GM13977 (cell line): ENCODE measurements around the gene PTPN5.
A peak's percentile ranks its signal among the peaks of the same experiment; 100 is the strongest.

Source experiments
- DNase-seq: peaks from one replicate; pipeline ENCODE4 v3.0.0; 2012; ENCODE audit warnings: low spot score
- CTCF ChIP-seq: IDR thresholded peaks from 2 replicates; pipeline ENCODE4 v1.5.1; 2012; ENCODE audit warnings: mild to moderate bottlenecking, control low read depth; ENCODE audit not compliant: insufficient read depth; ENCODE audit errors: extremely low read depth, missing control alignments
- in situ Hi-C: fragments of 300-500 bp; cut with MboI; formaldehyde crosslinking; loops from one replicate; pipeline ENCODE4 v1.12.0; 2022; ENCODE audit warnings: low sequenced_read_pairs, low pct_unique_long_range_greater_than_20kb, mixed read lengths, inconsistent platforms; ENCODE audit not compliant: unreplicated experiment

PTPN5 gene

GRCh38 chr11:18737642-18738041, 54.0 kb downstream of the PTPN5 start:
- in situ Hi-C loops = loop anchor here (25.0 kb wide), 1 partner anchor 200 kb away; the partner anchor contains the start of gene TSG101
- no peak for TF ChIP-seq CTCF
- no peak for DNase-seq

- TF ChIP-seq CTCF = no peak
- no peak for DNase-seq
- in situ Hi-C loops = loop anchor here (25.0 kb wide), 1 partner anchor 199 kb away; the partner anchor contains the start of gene TSG101
These were observed 54.9 kb downstream of the PTPN5 start for GRCh38 chr11:18736590-18737148.

DNA sequence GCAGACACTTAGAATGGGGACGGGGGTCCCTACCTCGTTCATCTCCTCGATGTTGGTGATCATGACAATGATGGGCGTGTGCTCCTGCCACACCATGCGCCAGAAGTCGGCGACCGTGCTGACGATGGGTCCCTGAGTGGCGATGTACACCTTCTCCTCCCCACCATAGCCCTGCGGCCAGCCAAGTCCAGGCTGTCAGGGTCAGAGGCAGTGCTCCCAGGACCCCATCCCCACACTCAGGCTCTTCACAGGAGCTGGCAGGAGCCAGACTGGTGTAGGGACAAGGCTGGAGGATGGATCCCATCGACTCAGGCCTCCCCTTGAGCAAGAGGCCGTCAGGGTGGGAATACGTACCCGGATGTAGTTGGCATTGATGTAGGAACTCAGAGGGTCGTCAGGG, 58.4 kb downstream of the PTPN5 start:
- TF ChIP-seq CTCF = no peak
- no peak for DNase-seq
- in situ Hi-C loops = loop anchor here (25.0 kb wide), 1 partner anchor 196 kb away; the partner anchor contains the start of gene TSG101

DNA sequence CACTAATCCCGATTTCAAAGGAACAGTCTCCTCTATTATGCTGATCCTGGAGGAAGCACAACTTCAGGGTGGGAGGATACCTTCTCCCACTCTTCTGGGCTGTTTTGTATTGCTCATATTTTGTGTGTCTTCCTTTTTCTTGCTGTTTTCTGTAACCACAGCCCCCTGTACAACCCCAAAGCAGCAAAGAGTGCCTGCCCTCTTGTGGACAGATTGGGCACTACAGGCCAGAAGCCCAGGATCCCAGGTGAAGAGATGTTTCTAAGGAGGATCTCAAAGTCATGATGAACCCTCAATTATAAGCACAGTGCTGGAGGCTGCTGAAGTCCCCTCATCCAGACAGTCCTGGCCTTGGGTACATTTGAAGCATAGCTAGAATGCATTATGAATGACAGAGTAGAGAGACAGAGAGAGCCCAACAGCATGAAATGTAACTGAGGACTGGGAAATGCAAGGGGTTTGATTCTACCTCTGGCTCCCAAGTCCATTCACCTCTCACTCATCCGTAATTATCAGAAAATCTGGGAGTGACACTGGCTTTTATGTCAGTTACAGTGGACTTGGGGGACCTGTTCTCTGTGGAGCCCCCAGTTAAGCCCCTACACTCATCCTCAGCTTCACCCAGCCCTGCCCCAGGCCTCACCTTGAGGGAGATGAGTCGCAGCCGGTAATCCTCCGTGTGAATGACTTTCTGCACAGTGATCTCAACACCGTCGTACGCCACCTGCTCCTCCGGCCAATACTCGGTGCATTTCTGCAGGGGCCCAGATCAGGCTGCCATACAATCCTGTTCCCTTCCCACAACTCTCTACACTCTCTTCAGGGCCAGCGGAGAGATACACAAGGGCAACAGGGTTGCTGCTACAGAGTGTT, 59.4 kb downstream of the PTPN5 start:
- peak; percentile 94 for TF ChIP-seq CTCF
- in situ Hi-C loops = loop anchor here (25.0 kb wide), 1 partner anchor 195 kb away; the partner anchor contains the start of gene TSG101
- peak; percentile 84 for DNase-seq

DNA sequence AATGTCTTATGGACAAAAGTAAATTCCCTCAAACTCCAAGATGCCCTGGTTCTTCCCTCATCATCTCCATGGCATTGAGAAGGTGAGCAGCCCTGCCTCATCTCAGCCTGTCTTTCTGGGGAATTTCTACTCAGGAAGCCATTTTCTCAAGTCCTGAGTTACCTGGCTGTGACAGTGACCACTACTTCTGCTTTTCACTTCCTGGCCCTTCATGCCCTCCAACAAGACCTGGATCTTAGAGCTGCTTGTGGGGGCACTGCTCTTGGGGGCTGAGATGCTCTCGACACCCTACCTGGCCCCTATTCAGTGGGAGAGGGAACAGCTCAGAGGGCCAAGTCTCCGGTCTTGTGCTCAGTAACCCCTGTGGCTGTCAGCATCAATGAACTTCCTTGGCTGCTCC, 60.2 kb downstream of the PTPN5 start:
- peak; percentile 22 for DNase-seq
- no peak for TF ChIP-seq CTCF
- in situ Hi-C loops = loop anchor here (25.0 kb wide), 1 partner anchor 194 kb away; the partner anchor contains the start of gene TSG101

- in situ Hi-C loops = loop anchor here (25.0 kb wide), 1 partner anchor 193 kb away; the partner anchor contains the start of gene TSG101
- TF ChIP-seq CTCF = no peak
- DNase-seq = no peak
These were observed 61.6 kb downstream of the PTPN5 start for GRCh38 chr11:18730020-18730419.
